Measurements from ENCODE around the gene DBNL. TPM values are rescaled to one million over a fixed set of nuclear protein-coding genes. Genes with fewer than 3 reads are reported as not detected.

Gene DBNL
- total and polyA plus RNA-seq, 2 of the 13 experiments (the other 11 are each of a cell fraction or from before 2014, with no cell fraction given): 20.8 to 35.1 TPM

GRCh38 chr7:44087911-44088838 is 43.7 kb downstream of the DBNL start (continued):
- TF ChIP-seq TCF12 (IDR thresholded peaks at IDR 0.05): no peak
- 0 out of 2 replicates have a peak, but pooled peaks have one; percentile 13 for TF ChIP-seq TCF12 (CRISPR knock-in tag; IDR thresholded peaks at IDR 0.05)
- no peak for TF ChIP-seq NONO (IDR thresholded peaks at IDR 0.05)
- TF ChIP-seq NONO (CRISPR knock-in tag; conservative IDR thresholded peaks at IDR 0.05): no peak
- TF ChIP-seq DBP (CRISPR knock-in tag; IDR thresholded peaks at IDR 0.05; ENCODE audit: not compliant biosample characterization): no peak
- no peak for TF ChIP-seq KIAA2018 (CRISPR knock-in tag; IDR thresholded peaks at IDR 0.05; ENCODE audit: borderline replicate concordance)
- no peak for TF ChIP-seq RAD51 (IDR thresholded peaks at IDR 0.05; ENCODE audit: borderline replicate concordance)
- TF ChIP-seq AKAP8 (CRISPR knock-in tag; IDR thresholded peaks at IDR 0.05): 0 out of 2 replicates have a peak, but pooled peaks have one; percentile 33
